Esophagus squamous epithelium (tissue), 4 donors: ENCODE results near the gene RPL18A.

Experiments used
- CTCF ChIP-seq, 6 experiments: fragments of 450-650 bp in 4 of 6; fragments of 200-600 bp in 2 of 6; sonication (generic) in 2 of 6; IDR thresholded peaks; one replicate each; pipeline ENCODE4 v1.5.1; 2016 to 2019; ENCODE audit warnings: antibody characterized with exemption in 6 of 6, mild to moderate bottlenecking in 4 of 6, moderate library complexity in 4 of 6
- POLR2A ChIP-seq, 4 donors: fragments of 450-650 bp; IDR thresholded peaks; one replicate each; pipeline ENCODE4 v1.6.1; 2017; ENCODE audit warnings: antibody characterized with exemption in 4 of 4, mild to moderate bottlenecking in 4 of 4, moderate library complexity in 3 of 4

GRCh38 chr19:17889609-17890214 is 30.0 kb downstream of the RPL18A start:
- TF ChIP-seq CTCF (IDR thresholded peaks at IDR 0.05): no peak
- TF ChIP-seq POLR2A (IDR thresholded peaks at IDR 0.05): no peak
